Muscle of arm (tissue), 14 donors: ENCODE data around the gene TLCD2. TPM values are rescaled to one million over a fixed set of nuclear protein-coding genes. Genes with fewer than 3 reads are reported as not detected.
"Not testable (repeated sequence)": the region's sequence is repeated elsewhere in the genome, so short reads cannot be mapped to it uniquely, and the experiment has no call there.

Source experiments
- DNase-seq: peaks from one replicate; pipeline ENCODE4 v3.0.0-alpha.2; 2013
- long read RNA-seq, 11 donors: transcript quantifications; one replicate each; lab custom pipeline, GENCODE V29; 2026
- polyA plus RNA-seq, 12 donors: library from polyadenylated mRNA; unstranded; fragments of 120-200 nt; gene quantifications; one replicate each; pipeline ENCODE4 v1.2.1, GENCODE V29; 2013; ENCODE audit not compliant: insufficient read length in 12 of 12

TLCD2 gene, protein sequence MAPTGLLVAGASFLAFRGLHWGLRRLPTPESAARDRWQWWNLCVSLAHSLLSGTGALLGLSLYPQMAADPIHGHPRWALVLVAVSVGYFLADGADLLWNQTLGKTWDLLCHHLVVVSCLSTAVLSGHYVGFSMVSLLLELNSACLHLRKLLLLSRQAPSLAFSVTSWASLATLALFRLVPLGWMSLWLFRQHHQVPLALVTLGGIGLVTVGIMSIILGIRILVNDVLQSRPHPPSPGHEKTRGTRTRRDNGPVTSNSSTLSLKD
- 10 to 100 TPM in 1 of 12 donors, 1 to 10 TPM in 10, not detected in 1; 3.5 to 12.2 (median 5.3) TPM for polyA plus RNA-seq
- long read RNA-seq, donor 1, full-length matches to known transcripts: 1 of 1 reads
- long read RNA-seq, donor 1, partial matches to known transcripts: 0 of 1 reads
- long read RNA-seq, donor 1, other reads (novel, unspliced or antisense): 0 of 1 reads
- long read RNA-seq, donor 2: 0 reads
- long read RNA-seq, donor 3: 0 reads
- long read RNA-seq, donor 4: 0 reads
- long read RNA-seq, donor 5: 0 reads
- long read RNA-seq, donor 6: 0 reads
- long read RNA-seq, donor 7, full-length matches to known transcripts: 1 of 1 reads
- long read RNA-seq, donor 7, partial matches to known transcripts: 0 of 1 reads
- long read RNA-seq, donor 7, other reads (novel, unspliced or antisense): 0 of 1 reads
- long read RNA-seq, donor 8, full-length matches to known transcripts: 2 of 2 reads
- long read RNA-seq, donor 8, partial matches to known transcripts: 0 of 2 reads
- long read RNA-seq, donor 8, other reads (novel, unspliced or antisense): 0 of 2 reads
- long read RNA-seq, donor 9: 0 reads
- long read RNA-seq, donor 10: 0 reads
- long read RNA-seq, donor 11: 0 reads

DNA sequence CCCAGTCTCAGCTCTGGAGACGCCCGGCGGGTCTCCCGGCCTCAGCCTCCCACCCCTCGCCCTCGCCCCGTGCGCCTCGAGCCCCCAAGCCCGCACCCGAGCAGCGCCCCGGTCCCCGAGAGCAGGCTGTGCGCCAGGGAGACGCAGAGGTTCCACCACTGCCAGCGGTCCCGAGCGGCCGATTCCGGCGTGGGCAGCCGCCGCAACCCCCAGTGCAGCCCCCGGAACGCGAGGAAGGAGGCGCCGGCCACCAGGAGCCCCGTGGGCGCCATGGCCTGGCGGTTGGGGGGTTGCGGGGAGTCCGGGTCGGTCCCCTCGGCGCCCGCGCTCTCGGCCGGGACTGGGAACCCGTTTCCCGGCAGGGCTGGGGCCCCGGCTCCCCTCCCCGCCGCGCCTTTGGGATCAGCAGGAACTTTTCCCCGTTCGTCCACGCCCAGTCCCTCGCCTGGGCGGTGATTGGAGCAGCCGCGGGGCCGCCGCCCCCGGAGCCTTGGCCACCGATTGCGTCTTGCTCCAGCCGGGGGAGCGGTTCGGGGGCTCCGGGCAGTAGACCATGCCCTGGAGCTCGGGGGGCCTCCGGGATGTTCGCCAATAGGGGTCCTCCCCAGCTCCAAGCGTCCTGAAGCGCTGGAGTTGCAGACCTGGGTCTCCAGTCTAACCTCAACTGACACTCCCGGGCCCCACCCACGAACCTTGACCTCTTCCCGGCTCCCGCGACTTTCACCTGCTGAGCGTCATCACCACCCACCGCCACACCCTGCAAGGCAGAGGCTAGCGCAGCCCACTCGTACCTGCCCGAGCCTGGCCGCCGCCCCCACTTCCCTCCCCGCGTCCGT, at the start of gene TLCD2:
Gene TLCD2 (minus strand): TSS at position 407 of the 836 bp plus-strand sequence. CDS start 135 bp downstream, at position 272.
- DNase-seq: peak; percentile 58

DNA sequence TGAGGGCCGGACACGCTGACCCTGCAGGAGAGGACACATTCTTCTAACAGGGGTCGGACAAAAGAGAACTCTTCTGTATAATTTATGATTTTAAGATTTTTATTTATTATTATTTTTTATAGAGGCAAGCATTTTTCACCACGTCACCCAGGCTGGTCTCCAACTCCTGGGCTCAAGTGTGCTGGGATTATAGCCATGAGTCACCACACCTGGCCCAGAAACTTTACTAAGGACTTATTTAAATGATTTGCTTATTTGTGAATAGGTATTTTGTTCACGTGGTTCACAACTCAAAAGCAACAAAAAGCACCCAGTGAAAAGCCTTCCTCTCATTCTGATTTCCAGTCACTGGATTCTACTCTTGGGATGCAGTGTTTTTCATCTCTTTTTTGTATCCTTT, 49.4 kb upstream of the TLCD2 start:
- DNase-seq: no peak

DNA sequence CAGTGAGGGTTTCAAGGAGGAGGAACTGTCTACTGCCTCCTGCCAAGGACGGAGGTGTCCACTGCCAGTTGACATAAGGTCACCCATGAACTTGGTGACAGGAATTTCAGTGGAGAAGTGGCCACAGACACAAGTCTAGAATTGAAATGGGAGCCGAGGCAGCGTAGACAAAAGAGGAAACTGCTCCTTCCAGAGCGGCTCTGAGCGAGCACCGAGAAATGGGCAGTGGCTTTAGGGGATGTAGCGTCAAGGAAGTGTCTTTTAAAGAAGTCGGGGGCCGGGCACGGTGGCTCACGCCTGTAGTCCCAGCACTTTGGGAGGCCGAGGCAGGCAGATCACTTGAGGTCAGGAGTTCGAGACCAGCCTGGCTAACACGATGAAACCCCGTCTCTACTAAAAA, 48.6 kb upstream of the TLCD2 start:
- no peak for DNase-seq

DNA sequence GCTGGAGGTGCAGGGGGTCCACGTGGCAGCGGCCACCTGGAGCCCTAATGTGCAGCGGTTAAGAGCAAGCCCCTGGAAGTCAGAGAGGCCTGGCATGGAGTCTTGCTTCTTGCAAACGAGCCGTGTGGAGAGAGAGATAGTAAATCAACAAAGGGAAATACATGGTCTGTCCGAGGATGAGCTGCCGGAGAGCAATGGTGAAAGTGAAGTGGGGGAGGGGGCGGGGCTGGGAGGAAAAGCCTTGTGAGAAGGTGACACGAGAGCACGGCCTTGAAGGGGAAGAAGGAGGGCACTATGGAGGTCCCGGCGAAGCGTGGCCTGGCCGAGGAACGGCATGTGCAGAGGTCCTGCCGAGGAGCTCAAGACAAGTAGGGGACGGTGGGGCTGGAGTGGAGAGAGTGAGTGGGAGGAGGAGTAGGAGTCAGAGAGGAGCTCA, 45.7 kb upstream of the TLCD2 start:
- no peak for DNase-seq

DNA sequence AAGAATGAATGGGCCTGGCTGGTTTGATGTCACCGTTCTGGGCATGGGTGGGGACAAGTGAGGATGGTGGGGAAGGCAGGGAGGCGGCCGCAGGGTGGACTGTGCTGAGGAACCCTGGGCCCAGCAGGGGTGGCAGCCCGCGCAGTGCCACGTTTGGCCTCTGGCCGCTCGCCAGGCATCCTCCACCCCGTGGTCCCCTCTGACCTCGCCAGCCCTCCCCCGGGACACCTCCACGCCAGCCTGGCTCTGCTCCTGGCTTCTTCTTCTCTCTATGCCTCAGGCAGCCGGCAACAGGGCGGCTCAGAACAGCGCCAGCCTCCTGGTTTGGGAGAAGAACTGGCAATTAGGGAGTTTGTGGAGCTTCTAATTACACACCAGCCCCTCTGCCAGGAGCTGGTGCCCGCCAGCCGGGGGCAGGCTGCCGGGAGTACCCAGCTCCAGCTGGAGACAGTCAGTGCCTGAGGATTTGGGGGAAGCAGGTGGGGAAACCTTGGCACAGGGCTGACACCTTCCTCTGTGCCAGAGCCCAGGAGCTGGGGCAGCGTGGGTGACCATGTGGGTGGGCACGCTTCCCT, 45.2 kb upstream of the TLCD2 start:
- no peak for DNase-seq

DNA sequence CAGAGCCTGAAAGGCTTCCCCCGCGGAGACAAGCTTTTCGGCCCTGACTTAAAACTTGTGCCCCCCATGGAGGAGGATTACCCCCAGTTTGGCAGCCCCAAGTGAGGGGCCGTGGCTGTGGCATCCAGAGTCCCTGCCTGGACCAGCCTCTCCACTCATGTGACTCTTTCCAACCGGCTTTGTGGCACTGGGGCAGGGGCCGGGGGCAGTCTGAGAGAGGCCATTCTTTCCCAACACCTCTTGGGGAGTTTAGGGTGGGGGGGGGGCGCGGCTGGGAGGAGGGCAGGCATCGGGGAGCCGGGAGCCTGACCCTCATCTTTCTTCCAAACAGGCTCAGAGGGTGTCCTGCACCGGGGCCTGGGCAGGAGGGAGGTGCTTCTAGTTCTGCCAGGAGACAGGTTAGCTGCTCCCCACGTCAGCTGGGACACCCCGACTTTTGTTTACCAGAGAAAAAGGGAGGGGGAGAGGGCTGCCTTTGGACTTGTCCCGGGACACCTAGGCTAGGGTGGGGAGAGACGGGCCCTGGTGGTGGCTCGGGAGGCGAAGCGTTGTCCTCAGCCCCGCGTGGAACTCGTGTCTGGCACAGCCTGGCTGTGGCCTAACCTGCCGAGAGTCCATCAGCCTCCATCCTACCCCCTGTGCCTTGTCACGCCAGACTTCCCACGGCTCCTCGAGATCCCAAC, 44.4 kb upstream of the TLCD2 start:
- DNase-seq: no peak

DNA sequence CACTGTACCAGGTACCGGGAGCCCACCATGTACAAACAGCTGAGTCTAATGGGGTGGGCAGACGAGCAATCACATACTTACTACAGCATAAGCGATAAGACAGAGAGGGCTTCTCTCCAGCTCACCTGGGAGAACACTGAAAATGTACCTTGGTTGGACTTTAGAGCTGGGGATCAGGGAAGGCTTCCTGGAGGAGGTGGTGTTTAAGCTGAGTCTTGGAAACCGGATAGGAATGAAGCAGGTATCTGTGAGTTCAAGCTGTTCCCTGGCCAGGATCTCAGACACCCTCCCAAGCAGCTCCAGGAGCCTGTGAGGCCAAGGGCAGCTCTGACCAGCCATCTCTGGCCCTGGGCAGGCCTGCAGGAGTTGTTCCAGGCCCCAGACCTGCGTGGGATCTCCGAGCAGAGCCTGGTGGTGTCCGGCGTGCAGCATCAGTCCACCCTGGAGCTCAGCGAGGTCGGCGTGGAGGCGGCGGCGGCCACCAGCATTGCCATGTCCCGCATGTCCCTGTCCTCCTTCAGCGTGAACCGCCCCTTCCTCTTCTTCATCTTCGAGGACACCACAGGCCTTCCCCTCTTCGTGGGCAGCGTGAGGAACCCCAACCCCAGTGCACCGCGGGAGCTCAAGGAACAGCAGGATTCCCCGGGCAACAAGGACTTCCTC, 43.7 kb upstream of the TLCD2 start:
- DNase-seq: no peak

DNA sequence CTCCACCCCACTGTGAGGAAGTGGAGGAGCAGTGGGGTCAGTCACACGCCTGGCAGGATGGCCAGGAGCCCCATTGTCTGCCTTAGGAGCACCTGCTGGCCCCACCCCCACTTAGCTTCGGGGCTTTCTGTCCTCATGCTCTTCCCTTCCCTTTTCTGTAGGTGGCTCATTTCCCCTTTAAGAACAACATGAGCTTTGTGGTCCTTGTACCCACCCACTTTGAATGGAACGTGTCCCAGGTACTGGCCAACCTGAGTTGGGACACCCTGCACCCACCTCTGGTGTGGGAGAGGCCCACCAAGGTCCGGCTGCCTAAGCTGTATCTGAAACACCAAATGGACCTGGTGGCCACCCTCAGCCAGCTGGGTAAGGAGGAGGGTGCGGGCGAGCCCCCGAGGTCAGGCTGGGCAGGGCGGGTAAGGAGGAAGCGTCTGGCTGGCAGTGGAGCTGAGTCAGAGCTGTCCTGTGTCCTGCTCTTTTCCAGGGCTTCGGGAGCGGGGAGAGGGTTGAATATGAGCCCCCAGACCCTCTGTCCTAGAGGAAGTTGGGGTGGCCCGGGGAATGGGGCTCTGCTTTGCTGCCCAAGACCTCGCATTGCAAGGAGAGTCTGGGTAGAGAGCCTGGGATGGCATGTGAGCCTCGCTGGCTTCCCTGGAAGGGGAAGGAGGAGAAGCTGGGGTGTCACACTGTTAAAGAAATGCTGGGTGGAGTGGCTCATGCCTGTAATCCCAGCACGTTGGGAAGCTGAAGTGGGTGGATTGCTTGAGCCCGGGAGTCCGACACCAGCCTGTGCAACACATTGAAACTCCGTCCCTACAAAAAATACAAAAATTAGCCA, 42.5 kb upstream of the TLCD2 start:
- no peak for DNase-seq

DNA sequence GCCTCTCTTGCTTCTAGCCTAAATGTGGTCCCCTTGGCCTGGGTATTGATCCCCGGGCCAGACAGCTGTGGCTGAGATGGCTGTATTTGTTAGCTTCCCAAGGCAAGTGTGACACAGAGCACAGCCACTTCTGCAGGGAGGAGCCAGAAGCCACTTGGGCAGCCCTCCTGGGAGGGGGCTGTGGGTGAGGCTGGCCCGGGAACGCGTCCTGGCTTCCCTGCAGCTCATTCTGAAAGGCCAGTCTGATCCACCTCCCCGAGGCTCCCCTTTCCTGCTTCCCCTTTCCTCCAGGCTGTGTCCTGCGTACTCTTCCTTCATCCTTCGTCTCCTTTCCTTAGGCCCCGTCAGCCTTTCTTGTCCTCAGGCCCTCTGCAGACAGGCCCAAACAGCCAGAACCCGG, 40.5 kb upstream of the TLCD2 start:
- no peak for DNase-seq

DNA sequence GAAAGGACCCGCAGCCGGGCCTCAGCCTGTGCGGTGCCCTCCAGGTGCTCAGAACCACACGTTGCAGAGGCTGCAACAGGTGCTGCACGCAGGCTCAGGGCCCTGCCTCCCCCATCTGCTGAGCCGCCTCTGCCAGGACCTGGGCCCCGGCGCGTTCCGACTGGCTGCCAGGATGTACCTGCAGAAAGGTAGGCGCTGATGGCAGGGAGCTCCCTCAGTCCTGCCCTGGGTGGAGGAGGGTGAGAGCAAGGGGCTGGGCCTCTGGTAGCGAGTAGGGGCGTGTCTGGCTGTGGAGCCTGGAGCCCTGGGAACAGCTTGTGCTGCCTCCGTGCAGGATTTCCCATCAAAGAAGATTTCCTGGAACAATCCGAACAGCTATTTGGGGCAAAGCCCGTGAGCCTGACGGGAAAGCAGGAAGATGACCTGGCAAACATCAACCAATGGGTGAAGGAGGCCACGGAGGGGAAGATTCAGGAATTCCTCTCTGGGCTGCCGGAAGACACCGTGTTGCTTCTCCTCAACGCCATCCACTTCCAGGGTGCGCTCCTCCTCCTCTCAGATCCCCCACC, 36.9 kb upstream of the TLCD2 start:
- DNase-seq: no peak

DNA sequence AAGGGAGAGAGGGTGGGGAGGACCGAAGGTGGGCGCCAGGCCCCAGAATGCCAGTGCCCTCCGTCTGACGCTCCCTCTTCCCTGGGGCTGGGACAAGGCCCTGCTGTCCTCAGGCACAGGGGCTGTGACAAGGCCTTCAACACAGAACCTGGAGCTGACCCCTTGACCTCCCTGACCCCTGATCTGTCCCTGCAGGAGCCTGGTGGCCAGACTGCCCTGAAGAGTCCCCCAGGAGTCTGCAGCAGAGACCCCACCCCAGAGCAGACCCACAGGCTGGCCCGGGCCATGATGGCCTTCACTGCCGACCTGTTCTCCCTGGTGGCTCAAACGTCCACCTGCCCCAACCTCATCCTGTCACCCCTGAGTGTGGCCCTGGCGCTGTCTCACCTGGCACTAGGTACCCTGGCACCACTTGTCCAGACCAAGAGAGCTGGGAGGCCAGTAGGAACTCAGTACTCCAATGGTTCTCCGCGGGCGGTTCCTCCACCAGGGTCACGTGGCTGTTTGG, 35.4 kb upstream of the TLCD2 start:
- no peak for DNase-seq

DNA sequence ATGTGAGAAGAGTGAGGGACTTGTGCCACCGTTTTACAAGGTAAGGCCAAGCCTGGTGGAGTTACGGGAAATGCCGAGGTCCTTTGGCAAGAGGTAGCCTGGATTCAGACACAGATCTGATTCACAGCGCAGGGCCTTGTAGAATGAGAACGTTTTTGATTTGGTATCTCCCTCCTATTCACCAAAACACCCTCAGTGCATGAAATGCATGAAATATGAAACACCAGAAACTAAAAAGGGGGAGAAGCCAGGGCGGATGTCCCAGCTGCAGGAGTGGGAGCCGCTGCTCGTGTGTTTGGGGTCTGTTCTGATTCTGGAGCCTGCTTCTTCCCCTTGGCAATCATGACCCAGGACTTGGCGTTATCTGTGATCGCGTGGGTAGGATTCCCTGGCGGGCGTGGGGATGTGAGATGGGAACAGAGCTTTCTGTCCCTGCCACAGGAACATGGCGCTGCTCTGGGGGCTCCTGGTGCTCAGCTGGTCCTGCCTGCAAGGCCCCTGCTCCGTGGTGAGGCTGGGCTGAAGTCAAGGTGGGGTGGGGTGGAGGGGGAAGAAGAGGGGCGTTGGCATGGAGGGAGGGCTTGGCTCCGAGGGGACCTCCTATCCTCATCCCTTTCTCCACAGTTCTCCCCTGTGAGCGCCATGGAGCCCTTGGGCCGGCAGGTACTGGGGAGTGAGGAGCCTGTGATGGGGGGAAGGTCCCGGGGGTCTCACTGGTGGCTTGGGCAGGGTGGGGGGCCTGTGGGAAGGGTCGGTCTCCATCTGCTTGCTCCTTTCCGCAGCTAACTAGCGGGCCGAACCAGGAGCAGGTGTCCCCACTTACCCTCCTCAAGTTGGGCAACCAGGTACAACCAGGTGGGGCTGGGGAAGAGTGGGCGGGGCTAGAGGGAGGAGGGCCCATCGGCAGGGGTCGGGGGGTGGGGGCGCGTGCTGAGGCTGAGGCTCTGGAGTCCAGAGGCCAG, 34.7 kb upstream of the TLCD2 start:
- no peak for DNase-seq

DNA sequence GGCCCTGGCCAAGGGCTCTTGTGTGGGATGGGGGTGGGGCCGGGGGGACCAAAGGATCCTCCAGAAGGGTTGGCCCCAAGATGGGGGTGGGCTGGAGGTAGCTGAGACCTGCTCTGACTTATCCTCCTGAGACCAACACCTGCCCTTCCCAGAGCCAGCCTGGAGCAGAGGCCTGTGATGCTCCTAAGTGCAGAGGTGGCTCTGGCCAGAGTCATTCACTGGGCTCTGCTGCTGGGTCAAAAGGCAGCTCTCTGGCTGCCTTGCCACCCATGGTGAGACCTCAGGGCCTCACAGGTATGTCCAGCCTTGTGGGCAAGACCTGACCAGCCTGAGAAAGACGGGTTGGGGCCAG, 32.9 kb upstream of the TLCD2 start:
- no peak for DNase-seq

DNA sequence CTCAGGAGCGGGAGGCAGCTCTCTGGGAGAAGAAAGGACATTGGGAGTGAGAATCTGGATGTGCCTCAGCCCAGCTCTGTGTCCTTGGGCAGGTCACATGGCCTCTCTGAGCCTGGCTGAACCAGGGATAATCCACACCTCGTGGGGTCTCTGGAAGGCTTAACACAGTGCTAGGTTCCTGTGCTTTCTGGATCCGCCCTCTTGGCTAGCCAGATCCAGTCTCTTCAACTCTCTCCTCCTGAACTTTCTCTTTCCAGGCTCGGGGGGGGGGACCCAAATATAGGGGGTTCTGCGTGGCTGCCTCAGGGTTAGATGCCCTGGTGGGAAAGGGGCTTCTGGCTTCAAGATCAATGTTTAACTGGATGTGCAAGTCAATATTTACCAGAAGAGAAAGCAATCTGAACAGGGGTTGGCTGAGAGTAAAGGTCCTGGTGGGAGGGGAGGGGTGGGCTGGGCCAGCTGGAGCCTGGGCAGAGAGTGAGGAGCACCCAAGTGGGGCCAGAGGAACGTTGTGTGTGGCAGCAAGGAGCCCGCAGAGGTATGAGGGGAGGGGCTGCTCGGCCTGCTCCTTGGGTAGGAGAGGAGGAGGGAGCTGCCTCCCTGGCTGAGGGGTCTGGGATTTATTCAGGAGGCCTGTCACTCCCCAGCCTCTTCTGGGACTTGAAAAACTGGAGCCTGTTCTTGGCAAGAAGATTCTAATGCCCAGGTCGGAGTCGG, 32.4 kb upstream of the TLCD2 start, which contains the start of gene SERPINF2:
Gene SERPINF2 (plus strand): TSS at position 501 of the 717 bp plus-strand sequence. CDS start 2,125 bp downstream, outside the sequence.
- DNase-seq: no peak

DNA sequence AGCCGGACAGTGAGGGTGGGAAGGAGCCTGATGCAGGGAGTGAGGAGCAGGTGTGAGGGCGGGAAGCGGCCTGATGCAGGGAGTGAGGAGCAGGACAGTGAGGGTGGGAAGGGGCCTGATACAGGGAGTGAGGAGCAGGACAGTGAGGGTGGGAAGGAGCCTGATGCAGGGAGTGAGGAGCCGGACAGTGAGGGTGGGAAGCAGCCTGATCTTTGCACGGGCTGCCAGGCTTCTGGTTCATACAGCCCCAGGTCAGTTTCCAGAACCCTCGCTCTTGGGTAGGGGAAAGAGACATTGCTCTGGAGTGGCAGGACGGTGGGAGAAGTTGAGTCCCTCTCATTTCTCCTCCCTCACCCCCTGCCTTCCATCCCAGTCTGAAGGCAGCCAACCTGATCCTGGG, 31.7 kb upstream of the TLCD2 start:
- DNase-seq: not testable (repeated sequence)

DNA sequence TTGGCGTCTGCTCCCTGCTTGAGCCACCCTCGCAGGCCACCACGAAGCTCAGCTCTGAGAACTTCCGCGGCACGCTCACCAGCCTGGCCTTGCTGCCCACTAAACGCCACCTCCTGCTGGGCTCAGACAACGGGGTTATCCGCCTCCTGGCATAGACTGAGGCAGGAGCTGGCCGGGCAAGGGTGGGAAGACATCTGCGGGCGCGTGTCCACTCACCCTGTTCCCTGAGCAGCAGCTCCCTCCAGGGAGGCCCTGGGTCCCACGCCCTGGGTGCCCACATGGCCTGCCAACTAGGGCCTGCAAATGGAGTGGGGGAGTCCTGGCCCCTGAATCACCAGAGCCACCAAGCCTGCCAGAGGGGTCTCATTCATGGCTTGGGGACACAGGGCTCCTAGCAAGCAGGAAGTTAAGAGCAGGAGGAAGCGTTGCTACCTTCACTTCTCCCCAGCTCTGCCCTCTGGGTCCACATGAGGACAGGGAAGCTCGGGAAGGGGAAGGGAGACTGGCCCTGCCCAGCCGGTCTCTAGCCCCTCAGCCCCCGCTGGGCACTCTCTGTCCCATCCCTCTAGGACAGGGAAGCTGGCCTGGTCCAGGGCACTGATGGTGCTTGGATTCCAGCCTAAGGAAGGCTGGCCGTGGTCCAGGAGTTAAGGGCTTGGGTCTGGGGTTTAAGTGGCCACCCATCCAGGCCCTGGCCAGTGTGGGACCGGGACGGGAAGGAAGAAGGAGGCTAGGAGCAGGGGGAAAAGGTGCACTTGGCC, 27.5 kb upstream of the TLCD2 start:
- no peak for DNase-seq
